ENCODE data around the gene SAP30BP.

The SAP30BP gene

DNA sequence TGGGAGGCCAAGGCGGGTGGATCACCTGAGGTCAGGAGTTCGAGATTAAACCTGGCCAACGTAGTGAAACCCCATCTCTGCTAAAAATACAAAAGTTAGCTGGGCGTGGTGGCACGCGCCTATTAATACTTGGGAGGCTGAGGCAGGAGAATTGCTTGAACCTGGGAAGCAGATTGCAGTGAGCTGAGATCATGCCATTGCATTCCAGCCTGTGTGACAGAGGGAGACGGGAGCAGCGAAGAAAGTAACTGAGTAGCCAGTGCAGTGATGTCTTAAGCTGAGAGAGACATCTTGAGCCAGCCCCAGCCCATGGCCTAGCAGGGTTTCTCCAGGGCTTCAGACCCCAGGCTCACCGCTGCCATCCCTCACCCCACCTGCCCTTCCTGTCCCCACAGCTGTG lies 43.8 kb upstream of the SAP30BP start:
- no peak for DNase-seq (ENCODE audit: low read depth)
- no peak overlapping the region for H3K4me3 ChIP-seq (ENCODE audit: control insufficient read depth, low read depth, low read length)
- TF ChIP-seq, protein P1, sequence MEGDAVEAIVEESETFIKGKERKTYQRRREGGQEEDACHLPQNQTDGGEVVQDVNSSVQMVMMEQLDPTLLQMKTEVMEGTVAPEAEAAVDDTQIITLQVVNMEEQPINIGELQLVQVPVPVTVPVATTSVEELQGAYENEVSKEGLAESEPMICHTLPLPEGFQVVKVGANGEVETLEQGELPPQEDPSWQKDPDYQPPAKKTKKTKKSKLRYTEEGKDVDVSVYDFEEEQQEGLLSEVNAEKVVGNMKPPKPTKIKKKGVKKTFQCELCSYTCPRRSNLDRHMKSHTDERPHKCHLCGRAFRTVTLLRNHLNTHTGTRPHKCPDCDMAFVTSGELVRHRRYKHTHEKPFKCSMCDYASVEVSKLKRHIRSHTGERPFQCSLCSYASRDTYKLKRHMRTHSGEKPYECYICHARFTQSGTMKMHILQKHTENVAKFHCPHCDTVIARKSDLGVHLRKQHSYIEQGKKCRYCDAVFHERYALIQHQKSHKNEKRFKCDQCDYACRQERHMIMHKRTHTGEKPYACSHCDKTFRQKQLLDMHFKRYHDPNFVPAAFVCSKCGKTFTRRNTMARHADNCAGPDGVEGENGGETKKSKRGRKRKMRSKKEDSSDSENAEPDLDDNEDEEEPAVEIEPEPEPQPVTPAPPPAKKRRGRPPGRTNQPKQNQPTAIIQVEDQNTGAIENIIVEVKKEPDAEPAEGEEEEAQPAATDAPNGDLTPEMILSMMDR (conservative IDR thresholded peaks at IDR 0.05; ENCODE audit: control insufficient read depth, insufficient read depth, low read depth, low read length): no peak

DNA sequence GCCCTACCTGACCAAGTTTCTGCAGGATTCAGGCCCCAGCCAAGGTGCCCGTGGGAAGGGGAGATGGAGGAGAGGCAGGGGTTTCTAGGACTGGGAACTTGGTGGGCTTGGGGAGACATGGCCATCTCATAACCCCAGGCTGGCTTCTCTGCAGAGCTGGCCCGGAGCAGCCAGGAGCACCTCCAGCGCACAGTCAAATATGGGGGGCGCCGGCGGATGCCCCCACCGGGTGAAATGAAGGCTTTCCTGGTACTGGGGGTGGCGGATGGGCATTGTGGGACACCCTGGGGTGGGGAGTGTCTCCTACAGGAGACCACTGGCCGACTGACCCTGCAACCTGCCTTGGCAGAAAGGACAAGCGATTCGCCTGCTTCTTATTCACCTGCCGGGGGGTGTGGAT lies 43.1 kb upstream of the SAP30BP start:
- DNase-seq (ENCODE audit: low read depth): no peak
- H3K4me3 ChIP-seq (ENCODE audit: control insufficient read depth, low read depth, low read length): no peak overlapping the region
- TF ChIP-seq, protein P1 (conservative IDR thresholded peaks at IDR 0.05; ENCODE audit: control insufficient read depth, insufficient read depth, low read depth, low read length): no peak

DNA sequence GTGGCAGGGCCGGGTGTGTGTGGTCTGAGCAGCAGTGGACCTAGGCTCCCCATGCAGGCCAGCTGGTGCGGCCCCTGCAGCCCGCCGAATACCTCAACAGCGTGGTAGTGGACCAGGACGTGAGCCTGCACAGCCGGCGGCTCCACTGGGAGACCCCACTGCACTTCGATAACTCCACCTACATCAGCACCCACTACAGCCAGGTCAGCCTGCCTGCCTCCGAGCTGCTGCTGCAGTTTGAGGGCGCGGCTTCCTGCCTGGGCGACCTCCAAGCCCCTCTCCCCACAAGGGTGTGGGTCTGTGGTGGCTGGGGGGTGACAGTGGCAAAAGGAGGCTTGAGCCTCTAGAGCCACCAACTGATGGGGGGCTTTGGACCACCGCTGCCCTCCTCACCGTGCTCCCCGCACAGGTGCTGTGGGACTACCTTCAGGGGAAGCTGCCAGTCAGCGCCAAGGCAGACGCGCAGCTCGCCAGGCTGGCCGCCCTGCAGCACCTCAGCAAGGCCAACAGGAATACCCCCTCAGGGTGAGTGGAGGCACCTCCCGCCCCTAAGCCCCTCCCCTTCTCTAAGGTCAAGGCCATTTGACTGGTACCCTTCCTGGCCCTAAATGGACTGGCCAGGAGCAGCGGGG lies 42.3 kb upstream of the SAP30BP start:
- H3K4me3 ChIP-seq (ENCODE audit: control insufficient read depth, low read depth, low read length): no peak overlapping the region
- no peak for DNase-seq (ENCODE audit: low read depth)
- TF ChIP-seq, protein P1 (conservative IDR thresholded peaks at IDR 0.05; ENCODE audit: control insufficient read depth, insufficient read depth, low read depth, low read length): no peak

DNA sequence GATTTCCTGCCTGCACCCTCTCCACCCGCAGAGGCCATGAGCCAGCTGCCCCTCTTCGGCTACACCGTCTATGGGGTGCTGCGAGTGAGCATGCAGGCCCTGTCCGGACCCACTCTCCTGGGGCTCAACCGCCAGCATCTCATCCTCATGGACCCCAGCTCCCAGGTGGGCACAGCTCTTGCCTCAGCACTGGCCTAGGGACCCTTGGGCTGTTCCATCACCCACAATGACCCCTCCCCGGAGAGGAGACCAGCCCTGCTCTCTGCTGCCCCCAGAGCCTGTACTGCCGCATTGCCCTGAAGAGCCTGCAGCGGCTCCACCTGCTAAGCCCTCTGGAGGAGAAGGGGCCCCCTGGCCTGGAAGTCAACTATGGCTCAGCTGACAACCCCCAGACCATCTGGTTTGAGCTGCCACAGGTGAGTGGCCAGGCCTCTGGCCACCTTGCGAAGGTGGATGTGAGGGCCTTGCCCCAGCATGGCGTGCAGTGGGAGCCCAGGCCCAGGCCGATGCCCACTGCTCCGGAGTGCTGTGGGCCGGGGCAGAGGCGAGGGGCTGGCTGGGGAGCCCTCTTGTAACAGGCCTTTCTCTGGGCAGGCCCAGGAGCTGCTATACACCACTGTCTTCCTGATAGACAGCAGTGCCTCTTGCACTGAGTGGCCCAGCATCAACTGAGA lies 41.2 kb upstream of the SAP30BP start:
- peak; percentile 11 for DNase-seq (ENCODE audit: low read depth)
- TF ChIP-seq, protein P1 (conservative IDR thresholded peaks at IDR 0.05; ENCODE audit: control insufficient read depth, insufficient read depth, low read depth, low read length): peak; percentile 71
- no peak overlapping the region for H3K4me3 ChIP-seq (ENCODE audit: control insufficient read depth, low read depth, low read length)

DNA sequence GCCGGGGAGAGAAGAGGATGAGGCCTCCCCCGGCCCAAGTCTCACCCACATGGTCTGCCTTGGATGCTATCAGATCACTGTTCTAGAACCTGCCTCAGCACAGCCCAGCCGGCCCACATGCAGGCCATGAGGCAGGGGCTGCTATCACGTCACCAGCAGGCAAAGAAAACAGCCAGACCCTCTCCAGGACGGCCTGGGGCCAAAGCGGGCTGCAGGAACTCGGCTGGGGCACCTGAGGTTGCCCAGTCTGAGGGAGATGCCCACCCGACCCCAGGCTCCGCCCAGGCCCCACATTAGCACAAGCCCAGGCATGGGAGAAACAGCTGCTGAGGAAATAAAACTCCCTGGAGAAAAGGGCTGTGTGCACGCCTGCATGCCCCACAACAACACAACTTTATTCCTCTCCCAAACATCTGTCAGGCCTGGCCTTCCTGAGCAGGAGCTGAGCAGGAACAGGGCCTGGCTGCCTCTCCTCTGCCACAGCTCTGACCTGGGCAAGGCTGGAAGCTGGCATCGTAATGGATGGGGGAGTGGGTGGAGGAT lies 40.6 kb upstream of the SAP30BP start:
- H3K4me3 ChIP-seq (ENCODE audit: control insufficient read depth, low read depth, low read length): no peak overlapping the region
- TF ChIP-seq, protein P1 (conservative IDR thresholded peaks at IDR 0.05; ENCODE audit: control insufficient read depth, insufficient read depth, low read depth, low read length): no peak
- no peak for DNase-seq (ENCODE audit: low read depth)

DNA sequence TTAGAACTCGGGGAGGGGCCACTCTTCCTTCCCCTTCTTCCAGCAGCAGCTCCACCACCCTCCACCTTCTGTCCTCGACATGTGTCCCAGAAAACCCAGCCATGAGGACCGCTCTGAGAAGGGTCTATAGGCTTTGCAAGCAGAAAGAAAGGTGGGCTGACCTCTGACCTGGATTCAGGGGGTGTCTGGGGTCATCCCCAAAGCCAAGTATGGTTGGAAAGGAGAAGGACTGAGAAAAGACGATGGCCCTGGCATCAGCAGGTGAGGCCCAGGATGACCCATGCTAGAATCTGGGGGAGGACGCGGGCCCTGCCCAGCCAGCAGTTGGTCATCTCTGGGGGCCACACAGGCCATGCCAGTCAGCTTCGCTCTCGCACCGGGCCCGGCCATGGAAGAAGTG lies 40.0 kb upstream of the SAP30BP start:
- DNase-seq (ENCODE audit: low read depth): no peak
- TF ChIP-seq, protein P1 (conservative IDR thresholded peaks at IDR 0.05; ENCODE audit: control insufficient read depth, insufficient read depth, low read depth, low read length): no peak
- no peak overlapping the region for H3K4me3 ChIP-seq (ENCODE audit: control insufficient read depth, low read depth, low read length)

Data from fibroblast of mammary gland (primary cell).